GM19395 (cell line): ENCODE measurements around the gene NABP1.
A peak's percentile ranks its signal among the peaks of the same experiment; 100 is the strongest.
"Not testable (repeated sequence)": the region's sequence is repeated elsewhere in the genome, so short reads cannot be mapped to it uniquely, and the experiment has no call there.

ENCODE experiments used
- ATAC-seq: cut with Tn5 transposase; IDR thresholded peaks from one replicate; pipeline ENCODE4 v1.9.1; 2021; ENCODE audit warnings: mild to moderate bottlenecking, moderate library complexity; ENCODE audit not compliant: unreplicated experiment

The NABP1 gene, protein sequence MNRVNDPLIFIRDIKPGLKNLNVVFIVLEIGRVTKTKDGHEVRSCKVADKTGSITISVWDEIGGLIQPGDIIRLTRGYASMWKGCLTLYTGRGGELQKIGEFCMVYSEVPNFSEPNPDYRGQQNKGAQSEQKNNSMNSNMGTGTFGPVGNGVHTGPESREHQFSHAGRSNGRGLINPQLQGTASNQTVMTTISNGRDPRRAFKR

DNA sequence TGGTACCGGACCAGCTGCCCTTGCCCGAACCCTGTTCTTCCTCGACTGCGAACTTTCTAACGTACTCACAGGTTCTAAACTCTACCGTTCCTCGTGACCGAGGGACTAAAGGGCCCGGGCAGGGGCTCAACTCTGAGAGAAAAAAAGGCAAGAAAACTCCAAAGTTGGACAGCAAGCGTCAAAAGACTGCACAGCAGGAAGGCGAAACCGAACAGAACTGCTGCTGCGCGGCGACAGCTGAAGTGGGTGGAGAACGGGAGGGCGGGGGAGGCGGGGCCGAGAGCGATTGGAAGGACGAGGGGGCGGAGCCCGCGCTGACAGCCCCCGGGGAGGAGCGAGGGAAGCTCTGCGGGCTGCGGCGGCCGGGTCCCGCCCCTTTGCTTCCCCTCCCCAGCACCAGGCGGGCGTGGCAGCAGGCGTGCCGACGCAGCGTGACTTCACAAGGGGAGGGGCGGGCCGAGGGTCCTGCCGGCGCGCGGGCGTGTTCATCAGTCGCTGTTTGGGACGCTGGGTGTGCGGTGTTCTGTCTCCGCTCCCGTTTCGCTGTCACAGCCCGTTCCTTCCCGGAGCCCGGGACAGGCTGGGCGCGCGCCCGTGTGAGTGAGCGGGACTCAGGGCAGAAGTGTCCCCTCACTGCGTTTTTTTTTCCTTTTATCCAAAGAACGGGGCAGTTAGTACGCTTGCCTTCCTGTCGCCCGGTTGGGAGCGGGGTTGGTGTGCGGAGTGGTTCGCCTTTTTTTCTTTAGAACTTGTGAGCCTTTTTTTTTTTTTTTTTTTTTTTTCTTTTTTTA is at the start of gene NABP1:
NABP1 (plus strand) TSS at position 491 of the 791 bp plus-strand sequence. CDS start 479 bp downstream, outside the sequence.
- peak; percentile 59 for ATAC-seq

DNA sequence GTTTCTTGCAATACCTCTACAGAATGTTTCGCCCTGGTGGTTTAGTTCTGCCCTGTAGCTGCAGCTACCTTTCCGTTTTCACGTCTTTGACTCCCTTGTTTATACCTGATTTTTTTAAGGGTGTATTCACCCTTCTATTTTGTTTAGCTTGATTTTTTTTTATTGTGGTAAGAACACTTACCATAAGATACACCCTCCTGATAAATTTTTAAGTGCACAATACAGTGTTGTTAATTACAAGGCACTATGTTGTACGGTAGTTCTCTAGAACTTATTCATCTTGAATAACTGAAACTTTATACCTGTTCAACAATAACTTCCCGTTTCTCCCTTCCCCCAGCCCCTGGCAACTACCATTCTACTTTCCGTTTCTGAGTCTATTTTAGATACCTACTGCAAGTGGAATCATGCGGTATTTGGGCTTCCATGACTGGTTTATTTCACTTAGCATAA is 48.9 kb upstream of the NABP1 start:
- peak; percentile 58 for ATAC-seq

DNA sequence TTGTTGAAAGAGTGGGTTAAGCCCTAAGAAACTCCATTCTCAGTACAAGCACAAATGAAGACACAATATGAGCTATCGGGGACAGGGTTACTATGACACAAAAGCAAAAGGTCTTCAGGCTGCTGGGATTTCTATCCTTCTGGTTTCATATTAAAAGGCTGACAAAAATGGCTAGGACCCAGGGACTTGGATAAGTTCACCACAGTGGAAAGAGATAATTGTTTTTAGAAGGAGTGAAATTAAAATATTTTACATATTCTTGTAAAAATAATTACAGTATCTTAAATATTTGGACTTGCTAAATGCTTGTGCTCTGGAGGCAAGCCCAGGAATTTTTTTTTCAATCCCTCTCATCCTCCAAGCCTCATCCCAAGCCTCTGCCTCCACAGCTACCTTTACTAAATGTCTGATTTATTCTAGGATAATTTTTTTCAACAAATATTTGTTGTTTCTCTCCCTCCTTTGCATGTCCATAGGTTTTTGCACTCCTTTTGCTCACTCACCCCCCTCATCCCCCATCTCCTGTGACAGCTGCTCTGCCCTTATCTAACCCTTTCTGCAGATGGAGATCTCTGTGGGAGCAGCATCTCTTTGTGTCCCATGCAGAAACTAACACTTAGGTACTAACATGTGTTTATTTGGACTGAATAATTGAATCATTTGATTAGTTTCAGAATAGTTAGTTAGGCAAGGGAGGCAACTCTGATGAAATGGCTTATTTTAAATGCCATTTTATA is 47.8 kb upstream of the NABP1 start:
- ATAC-seq = no peak

DNA sequence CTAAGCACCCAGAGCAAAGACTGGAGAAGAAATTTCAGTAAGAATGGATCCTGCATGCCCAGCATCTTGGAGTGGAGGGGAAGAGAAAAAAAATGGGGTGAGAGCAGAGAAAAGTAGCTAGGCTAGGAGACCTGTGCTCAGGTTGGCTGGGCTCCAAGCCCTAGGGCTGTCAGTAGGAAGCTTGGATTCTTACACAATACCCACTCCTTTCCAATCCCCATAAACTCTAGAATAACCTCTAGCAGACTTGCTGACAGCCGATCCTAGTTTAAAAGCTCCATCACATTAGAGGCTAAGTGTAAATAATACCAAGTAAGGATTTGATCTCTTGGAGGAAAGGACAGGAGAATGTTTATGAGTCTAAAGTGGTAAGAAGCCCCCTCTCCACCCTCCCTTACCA is 46.2 kb upstream of the NABP1 start:
- ATAC-seq = no peak

DNA sequence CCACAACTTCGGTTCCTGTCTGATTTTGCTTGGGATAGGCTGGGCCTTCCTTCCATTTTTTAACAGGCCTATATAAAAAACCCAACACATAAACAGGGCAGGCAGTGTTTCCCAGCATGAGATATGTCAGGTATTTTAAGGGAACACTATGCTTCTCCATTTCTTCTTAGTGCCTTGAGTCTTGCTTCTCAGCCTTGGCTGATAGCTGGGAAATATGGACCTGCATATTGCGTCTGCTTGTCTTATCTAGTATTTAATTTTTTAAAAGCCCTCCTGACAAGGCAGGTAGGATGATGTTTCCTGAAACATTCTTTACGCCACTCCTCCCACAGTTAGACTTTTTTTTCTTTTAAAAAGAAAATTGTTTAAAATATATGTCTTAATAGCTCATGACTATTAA is 45.5 kb upstream of the NABP1 start:
- ATAC-seq = no peak

DNA sequence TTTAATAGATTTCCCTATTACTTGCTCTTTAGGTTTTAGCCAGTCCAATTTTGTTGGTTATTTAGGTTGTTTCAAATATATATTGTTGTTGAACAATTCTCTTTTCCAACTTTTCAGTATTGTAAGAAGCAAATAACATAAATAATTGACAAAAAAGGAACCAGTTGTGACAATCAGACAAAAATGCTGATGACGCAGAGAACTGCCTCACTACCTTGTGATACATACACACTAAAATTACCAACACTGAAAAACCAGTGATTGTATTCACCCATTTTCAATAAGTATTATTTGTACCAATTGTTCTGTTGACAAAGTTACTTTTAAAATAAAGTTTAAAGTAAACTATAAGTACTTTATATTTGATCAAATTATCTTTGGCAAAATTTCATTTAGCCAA is 43.1 kb upstream of the NABP1 start:
- no peak for ATAC-seq

DNA sequence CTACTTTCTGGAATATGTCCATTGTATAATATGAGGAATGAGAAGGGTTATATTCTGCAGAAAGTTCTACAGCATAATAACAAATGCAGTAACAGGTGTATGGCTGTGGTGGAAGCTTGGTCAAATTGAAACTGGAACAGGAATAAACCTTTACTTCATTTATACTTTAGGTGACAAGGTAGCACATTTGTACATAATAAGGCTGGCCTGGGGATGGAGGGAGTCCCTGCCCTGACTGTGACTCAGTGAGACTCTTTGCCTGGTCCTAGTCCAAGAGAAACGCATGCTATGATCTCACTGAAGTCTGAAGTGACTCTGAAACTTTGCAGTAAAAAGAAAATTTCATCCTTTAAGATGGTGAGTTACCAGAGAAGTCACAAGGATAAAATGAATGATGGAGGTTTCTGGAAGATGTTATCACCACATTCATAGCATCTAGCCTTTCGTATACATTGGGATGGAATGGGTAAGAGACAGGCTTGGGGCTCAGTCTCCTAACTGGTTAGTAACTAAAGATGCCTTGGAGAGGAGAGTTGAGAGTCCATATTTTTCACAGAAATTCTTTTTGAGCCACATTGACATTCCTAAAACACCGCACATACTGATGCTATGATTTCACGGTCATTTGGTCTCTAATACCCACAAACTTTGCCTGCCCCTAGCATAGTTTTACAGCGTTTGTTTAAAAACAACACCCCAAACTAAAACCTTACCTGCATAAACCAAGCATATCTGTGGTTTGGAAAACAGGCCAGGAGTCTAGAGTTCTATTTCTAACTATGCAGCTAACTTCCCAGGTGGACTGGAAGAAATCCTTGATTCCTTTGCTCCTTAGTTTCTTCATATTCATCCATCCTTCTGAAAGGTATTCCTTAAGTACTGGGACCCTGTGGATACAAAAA is 42.4 kb upstream of the NABP1 start:
- ATAC-seq = peak; percentile 83

DNA sequence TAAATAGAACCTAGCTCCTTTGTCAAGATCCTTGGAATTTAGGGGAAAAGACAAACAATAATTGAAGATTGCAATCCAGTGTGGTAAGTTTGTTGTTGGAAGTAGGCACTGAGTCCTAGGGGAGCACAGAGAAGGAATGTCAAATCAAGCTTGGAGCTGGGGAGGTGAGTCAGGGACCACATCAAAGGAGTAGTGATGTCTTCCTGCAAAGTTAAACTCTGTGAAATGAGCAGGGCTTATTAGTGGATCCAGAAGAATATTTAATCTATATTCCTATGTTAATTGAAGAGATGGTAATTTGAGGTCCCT is 41.7 kb upstream of the NABP1 start:
- no peak for ATAC-seq

DNA sequence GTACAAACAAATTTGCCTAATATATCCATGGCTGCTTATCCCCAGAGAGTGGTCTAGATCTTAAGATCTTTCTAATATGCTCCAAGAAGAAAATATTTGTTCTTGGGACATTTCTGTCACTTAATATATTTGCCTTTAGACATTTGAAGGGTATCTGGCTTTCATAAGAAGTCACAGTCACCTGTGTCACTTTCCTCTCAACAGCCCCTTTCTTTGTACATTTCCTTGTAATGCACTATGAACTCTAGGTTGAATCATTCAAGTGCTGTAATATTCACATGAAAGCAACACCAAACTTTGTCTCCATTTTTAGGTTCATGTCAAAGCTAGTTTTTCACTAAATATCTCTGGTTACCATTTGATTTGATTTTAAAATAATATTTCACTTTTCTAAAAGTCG is 41.4 kb upstream of the NABP1 start:
- no peak for ATAC-seq

DNA sequence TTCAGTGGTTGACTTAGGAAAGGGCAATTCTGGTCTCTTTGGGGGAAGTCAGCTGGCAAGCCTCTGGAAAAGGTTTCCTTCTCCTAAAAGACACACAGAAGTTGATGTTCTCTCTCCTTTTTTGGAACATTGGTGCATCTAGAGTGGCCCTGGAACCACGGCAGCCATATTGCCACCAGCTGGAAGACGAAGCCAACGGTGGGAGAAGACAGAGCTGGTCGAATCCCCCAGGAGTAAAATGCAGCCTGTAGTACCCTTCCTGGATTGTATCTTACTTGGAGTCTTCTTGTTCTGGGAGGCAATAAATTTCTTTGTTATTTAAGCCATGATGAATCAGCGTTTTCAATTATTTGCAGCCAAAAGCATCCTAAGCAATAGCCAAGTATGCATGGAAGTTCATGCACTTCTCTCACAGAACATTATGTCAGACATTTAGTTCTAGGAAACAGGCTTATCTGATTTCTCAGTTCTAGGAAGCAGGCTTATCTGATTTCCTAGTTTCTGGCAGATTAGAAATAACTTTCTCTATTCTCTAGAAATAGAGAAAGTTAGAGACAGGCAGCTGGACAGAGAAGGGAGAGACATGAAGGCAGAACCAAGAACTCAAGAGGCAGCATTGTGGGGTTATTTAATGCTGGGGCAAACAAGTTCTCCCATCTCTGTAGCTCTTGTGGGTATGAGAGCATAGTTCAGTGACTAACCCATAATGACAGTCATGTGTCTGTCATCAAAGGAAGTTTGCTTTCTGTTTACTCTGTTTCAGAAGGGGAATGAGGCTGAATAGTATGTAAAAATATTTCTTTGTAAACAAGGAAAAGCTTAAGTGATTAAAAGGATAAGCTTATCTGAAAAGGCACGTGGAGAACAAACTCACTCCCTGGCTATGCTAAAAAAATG is 40.5 kb upstream of the NABP1 start:
- peak; percentile 74 for ATAC-seq

DNA sequence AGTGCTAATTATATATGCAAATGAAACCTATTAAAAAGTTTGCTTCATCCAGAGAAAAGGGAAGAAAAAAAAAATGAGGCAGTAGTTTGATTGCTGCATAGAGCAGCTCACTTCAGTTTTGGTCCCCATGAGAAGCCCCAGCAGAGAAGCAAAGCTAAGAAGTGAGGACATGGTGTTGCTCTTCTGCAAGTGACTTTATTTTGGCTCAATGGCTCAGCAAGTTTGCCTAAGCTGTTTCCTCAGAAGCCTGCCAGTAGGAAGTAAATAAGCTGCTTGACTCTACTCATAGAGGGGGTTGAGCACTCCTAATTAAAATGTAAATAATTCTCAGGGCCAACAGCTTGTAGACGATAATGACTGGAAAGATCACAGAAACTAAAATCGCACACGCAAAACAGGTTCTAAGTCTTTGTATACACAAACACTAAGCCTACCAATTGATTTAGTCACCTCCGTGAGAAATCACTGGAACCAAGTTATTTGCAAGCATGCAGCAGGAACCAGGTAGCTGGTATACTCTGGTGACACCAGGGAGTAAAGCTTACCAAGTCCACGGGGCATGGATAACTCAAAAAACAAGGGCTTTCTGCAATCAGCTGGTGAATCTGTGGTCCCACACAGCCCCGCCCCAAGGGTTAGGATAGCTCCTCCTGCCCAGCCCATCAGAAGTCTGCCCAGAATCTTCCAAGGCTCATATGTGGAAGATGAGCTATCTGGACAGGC is 39.7 kb upstream of the NABP1 start:
- peak; percentile 13 for ATAC-seq

DNA sequence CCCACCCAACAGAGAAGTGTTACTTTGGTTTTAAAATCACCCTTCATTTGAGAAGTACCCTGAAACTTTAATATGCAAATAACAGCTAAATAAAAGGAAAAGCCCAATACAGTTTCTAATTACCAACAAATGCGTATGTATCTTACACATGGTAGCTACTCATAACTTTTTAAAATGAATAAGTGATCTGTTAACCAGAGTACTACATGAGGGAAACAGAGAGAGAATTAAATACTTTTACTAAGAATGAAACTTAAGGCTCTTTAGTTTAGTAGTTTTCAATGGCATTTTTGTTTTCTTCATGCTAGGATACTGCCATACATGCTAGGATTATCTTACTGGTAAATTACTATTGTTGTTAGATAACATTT is 39.1 kb upstream of the NABP1 start:
- no peak for ATAC-seq

DNA sequence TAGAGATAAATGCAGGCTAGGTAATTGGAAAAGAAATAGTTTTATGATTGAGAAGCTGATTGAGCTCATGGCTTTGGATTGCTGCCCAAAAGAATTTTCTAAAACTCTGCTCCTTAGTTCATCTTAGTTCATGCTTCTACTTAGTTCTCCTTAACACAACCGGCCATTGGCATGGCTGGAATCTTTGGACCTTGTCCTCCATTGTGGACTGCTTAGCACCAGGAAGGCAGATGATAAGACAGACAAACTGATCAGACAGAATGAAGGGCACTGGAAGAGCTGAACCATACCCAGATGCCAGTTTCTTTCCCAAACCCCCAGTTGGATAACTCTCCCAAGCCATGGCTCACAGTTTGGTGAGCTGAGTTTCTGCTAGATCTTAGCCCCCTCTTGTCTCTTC is 36.3 kb upstream of the NABP1 start:
- no peak for ATAC-seq

DNA sequence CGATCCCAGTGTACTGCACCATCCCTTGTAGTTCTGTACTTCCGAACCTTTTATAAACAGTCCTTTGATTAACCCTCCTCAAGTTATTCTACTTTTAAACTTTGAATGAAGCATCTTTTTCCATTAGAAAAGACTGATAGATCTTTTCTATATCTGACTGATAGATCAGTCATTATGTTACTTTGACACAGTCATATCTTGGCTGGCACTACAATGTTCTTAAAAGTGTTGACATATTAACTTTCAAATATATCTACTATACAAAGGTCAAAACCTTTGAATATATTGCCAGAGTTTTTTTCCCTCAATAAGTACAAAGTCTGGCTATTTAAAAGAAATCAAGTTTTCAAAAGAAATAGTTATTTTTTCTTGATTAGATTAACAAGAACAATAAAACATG is 35.4 kb upstream of the NABP1 start:
- ATAC-seq = no peak

DNA sequence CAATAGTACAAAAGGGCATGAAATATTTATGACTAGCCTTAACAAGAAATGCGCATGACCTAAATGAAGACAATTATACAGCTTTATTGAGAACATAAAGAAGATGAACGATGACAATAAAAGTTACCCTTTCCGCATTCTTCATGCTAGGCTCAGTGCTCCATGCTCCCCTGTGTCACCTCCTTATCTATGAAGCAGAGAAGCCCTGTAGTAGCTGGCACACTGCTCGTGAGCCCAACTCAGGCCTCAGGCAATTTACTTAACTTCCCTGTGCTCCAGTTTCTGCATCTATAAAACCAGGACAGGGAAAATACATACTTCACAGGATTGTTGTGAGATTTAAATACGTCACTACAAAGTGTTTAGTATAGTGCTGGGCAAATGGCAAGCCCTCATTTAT is 34.5 kb upstream of the NABP1 start:
- ATAC-seq = no peak

DNA sequence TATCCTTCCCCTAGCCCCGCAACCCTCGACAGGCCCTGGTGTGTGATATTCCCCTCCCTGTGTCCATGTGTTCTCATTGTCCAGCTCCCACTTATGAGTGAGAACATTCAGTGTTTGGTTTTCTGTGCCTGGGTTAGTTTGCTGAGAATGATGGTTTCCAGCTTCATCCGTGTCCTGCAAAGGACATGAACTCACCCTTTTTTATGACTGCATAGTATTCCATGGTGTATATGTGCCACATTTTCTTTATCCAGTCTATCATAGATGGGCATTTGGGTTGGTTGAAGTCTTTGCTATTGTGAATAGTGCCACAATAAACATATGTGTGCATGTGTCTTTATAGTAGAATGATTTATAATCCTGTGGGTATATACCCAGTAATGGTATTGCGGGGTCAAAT is 33.3 kb upstream of the NABP1 start:
- ATAC-seq = not testable (repeated sequence)

DNA sequence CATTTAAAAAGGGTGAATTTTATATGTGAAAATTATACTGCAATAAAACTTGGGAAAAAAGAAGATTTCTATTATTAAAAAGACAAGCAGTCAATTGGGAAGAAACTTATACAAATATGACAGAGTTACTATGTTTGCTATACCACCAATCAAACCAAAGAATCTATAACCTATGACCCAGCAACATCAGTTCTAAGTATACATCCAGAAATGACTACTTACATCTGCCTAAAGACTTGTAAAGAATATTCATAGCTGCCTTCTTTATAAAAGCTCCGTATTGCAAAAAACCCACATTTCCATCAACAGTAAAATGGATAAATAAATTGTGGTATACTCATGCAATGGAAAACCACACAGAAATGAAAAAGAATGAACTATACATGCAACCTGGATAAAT is 32.9 kb upstream of the NABP1 start:
- no peak for ATAC-seq

DNA sequence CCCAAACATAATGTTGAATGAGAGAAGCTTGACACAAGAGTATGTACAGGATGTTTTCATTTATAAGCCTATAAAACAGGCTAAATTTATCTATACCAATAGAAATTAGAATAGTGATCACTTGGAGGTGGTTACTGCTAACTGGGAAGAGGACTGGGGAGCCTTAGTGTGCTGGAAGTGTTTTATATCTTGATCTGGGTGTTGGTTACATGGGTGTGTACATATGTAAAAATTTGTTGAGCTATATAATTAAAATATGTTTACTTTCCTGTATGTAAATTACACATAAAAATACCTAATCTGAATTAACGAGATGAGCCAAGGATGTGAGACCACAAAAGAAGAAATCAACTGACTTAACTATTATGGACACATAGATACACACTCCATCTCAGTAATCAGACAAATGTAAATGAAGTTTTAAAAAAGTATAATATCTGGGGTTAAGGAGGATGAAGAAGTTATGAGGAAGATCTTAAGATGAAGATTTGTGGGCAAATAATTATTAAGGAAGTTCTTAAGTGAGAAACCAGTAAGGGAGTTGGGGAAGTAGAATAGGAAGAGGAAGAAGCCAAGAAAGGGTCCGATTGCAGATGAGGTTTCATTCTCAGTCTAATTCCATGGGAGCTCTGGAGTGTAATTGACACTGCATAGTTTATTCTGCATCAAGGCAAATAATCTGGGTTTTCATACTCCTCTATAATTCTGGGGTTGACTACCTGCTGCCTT is 32.3 kb upstream of the NABP1 start:
- no peak for ATAC-seq
